ENCODE results near the gene FSTL4.

FSTL4 gene

GRCh38 chr5:133311176-133311575 is 301.2 kb downstream of the FSTL4 start:
- Histone ChIP-seq H3K9me3 (ENCODE audit: control insufficient read depth, low read length) (no peaks in the 10 kb centered on the region), H3K4me1 (ENCODE audit: control insufficient read depth, insufficient read depth, low read length) (peaks cover 25% of the 10 kb centered on the region), H3K9ac (ENCODE audit: low read length) (no peak overlapping the region), H3K36me3 (ENCODE audit: control insufficient read depth, insufficient read depth, low read length) (no peaks in the 10 kb centered on the region), H3K4me3 (ENCODE audit: low read length) (no peak overlapping the region), H3K27me3 (ENCODE audit: control insufficient read depth, insufficient read depth, low read length) (no peaks in the 10 kb centered on the region)

DNA sequence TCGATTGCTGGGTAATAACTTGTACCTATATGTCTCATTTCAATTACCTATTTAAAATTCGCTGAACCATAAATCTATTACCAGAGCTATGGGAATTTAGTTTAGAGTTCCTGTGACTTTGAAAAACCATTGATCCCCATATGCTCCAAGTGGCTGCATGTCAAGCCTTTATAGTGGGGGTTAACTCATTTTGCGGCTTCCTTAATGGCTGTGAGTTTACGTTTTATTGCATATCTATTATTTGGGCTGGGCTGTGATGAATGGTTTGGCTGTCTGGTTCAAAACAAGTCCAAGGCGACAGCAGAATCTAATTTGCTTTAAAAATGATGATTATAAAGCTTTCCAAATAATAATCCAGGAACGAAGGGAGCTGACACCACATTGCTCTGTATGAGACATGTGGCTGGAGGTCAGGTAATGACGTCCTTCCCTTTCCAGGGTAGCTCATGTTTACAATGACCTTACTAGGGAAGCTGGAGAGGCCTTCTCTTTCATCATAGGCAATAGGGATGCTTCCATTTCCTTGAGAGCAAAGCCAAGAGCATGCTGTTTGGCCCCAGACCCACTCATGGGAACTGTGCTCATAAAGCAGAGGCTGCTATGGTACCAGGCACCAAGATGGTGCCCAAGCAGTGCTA is 302.2 kb downstream of the FSTL4 start:
- H3K4me1 ChIP-seq (ENCODE audit: control insufficient read depth, insufficient read depth, low read length): peaks cover 25% of the 10 kb centered on the region
- no peak overlapping the region for H3K4me3 ChIP-seq (ENCODE audit: low read length)
- no peaks in the 10 kb centered on the region for H3K27me3 ChIP-seq (ENCODE audit: control insufficient read depth, insufficient read depth, low read length)
- H3K9ac ChIP-seq (ENCODE audit: low read length): no peak overlapping the region
- no peaks in the 10 kb centered on the region for H3K36me3 ChIP-seq (ENCODE audit: control insufficient read depth, insufficient read depth, low read length)
- no peaks in the 10 kb centered on the region for H3K9me3 ChIP-seq (ENCODE audit: control insufficient read depth, low read length)

DNA sequence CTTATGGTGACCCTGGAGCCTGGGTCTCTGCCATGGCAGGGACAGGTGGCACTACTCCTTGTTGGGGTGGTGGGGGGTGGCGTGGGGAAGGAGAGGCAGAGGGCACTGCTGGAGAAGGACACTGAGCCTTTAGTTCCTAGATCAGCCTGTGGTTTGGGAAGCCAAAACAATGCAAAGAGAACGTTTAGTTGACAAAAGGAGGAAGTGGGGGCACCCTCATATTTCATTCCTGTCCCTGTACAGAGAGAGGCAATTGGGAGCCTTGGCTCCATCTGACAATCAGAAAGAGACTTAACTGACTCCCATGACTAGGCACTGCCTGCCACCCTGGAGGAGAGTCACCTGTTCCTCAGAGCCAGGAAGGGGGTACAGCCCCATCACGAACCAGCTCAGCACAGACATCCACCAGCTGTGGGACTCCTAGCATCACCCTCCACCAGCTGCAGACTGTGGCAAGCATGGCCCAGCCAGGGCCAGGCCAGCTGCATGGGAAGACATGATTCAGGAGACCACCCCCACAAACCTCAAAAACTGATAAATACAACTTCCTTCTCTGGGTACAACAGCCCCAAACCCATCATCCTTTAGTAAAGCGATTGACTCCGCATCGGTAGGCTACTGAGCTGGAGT is 303.1 kb downstream of the FSTL4 start:
- Histone ChIP-seq H3K27me3 (ENCODE audit: control insufficient read depth, insufficient read depth, low read length) (no peaks in the 10 kb centered on the region), H3K9me3 (ENCODE audit: control insufficient read depth, low read length) (no peaks in the 10 kb centered on the region), H3K4me3 (ENCODE audit: low read length) (no peak overlapping the region), H3K9ac (ENCODE audit: low read length) (no peak overlapping the region), H3K4me1 (ENCODE audit: control insufficient read depth, insufficient read depth, low read length) (peaks cover 25% of the 10 kb centered on the region), H3K36me3 (ENCODE audit: control insufficient read depth, insufficient read depth, low read length) (no peaks in the 10 kb centered on the region)

DNA sequence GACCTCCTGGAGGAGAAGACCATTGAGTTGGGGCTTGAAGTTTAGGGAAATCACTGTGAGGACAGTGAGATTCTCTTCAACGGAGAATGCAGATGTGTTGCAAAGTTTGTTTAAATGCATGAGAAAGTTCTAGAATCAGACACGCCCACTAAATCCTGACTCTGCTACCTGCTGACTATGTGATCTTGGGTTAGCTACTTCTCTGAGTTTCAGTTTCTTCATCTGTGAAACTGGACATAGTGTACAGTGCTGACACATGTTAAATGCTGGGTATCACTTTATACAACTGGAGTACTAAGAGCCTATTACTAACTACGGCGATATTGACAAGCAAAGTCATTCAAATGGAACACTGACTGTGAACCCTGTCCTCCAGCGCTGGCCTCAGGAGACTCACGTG is 305.1 kb downstream of the FSTL4 start:
- Histone ChIP-seq H3K36me3 (ENCODE audit: control insufficient read depth, insufficient read depth, low read length) (no peaks in the 10 kb centered on the region), H3K4me3 (ENCODE audit: low read length) (no peak overlapping the region), H3K27me3 (ENCODE audit: control insufficient read depth, insufficient read depth, low read length) (no peaks in the 10 kb centered on the region), H3K9me3 (ENCODE audit: control insufficient read depth, low read length) (no peaks in the 10 kb centered on the region), H3K4me1 (ENCODE audit: control insufficient read depth, insufficient read depth, low read length) (peaks cover 17% of the 10 kb centered on the region), H3K9ac (ENCODE audit: low read length) (no peak overlapping the region)

DNA sequence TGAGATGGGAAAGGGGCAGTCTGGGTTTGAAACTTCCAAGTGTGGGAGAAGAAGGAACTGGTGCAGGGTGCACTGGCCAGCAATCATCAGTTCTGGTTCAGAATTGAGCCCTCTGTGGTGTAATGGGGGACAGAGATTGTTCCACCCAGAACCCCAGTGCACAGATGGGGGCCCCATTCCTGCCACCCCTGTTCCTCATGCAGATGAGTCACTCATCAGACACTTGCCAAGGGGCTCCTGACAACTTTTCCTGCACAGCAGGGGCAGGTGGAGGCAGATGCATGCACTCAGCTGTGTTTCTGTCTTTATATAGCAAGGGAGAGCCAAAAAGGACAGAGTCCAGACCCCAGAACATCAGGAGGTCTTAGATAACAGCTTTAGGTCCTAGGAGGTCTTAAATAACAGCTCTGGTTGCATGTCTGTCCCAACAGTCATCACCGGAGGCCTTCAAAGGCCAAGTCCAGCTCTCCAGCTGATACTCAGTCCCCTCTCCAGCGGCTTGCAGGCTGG is 307.6 kb downstream of the FSTL4 start:
- no peaks in the 10 kb centered on the region for H3K9me3 ChIP-seq (ENCODE audit: control insufficient read depth, low read length)
- H3K9ac ChIP-seq (ENCODE audit: low read length): no peak overlapping the region
- H3K27me3 ChIP-seq (ENCODE audit: control insufficient read depth, insufficient read depth, low read length): no peaks in the 10 kb centered on the region
- H3K4me3 ChIP-seq (ENCODE audit: low read length): no peak overlapping the region
- no peaks in the 10 kb centered on the region for H3K36me3 ChIP-seq (ENCODE audit: control insufficient read depth, insufficient read depth, low read length)
- H3K4me1 ChIP-seq (ENCODE audit: control insufficient read depth, insufficient read depth, low read length): no peaks in the 10 kb centered on the region

DNA sequence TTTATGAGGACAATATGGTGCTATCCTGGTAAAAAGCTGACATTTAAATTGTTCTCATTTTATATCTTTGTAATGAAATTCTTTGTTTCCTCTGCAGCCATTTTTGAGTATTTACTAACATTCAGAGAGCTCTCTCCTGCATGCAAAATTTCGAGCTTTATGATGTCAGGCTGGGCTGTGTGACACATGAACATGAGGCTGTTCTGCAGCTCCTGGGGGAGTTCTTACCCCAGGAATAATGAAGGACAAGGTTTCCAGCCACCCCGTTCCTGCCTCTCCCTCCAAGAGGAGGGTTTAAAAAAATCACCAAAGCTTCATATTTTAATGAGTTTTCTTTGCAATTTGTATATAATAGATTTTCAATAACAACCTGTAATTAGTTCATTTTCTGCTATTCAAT is 308.2 kb downstream of the FSTL4 start:
- no peaks in the 10 kb centered on the region for H3K27me3 ChIP-seq (ENCODE audit: control insufficient read depth, insufficient read depth, low read length)
- no peaks in the 10 kb centered on the region for H3K9me3 ChIP-seq (ENCODE audit: control insufficient read depth, low read length)
- H3K36me3 ChIP-seq (ENCODE audit: control insufficient read depth, insufficient read depth, low read length): no peaks in the 10 kb centered on the region
- H3K9ac ChIP-seq (ENCODE audit: low read length): no peak overlapping the region
- no peak overlapping the region for H3K4me3 ChIP-seq (ENCODE audit: low read length)
- no peaks in the 10 kb centered on the region for H3K4me1 ChIP-seq (ENCODE audit: control insufficient read depth, insufficient read depth, low read length)

DNA sequence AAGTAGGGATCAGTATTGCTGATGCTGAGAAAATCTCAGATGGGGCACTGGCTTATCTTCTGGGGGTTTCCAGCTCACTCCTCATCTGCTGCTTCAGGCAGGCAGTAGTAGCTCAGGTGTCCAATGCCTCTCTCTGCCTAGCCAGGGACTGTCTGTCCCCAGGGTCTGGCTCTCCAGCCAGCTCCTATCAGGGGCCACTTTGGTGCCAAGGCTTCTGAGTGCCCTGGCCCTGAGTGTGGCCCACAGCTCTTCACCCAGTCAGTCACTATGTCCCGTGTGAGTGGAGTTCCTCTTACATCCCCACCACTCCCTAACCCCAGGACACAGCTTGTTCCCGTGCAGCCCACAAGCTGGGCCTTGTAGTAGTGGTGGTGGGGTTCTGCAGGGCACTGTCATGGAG is 309.0 kb downstream of the FSTL4 start:
- Histone ChIP-seq H3K36me3 (ENCODE audit: control insufficient read depth, insufficient read depth, low read length) (no peaks in the 10 kb centered on the region), H3K27me3 (ENCODE audit: control insufficient read depth, insufficient read depth, low read length) (no peaks in the 10 kb centered on the region), H3K9ac (ENCODE audit: low read length) (no peak overlapping the region)

GRCh38 chr5:133299728-133300127 is 312.6 kb downstream of the FSTL4 start:
- H3K4me1 ChIP-seq (ENCODE audit: control insufficient read depth, insufficient read depth, low read length): no peaks in the 10 kb centered on the region
- H3K4me3 ChIP-seq (ENCODE audit: low read length): no peak overlapping the region
- no peaks in the 10 kb centered on the region for H3K36me3 ChIP-seq (ENCODE audit: control insufficient read depth, insufficient read depth, low read length)
- H3K9me3 ChIP-seq (ENCODE audit: control insufficient read depth, low read length): no peaks in the 10 kb centered on the region
- no peaks in the 10 kb centered on the region for H3K27me3 ChIP-seq (ENCODE audit: control insufficient read depth, insufficient read depth, low read length)
- no peak overlapping the region for H3K9ac ChIP-seq (ENCODE audit: low read length)

More for the DNA sequence above, 309.0 kb downstream of the FSTL4 start:
- Histone ChIP-seq H3K4me3 (ENCODE audit: low read length) (no peak overlapping the region), H3K9me3 (ENCODE audit: control insufficient read depth, low read length) (no peaks in the 10 kb centered on the region), H3K4me1 (ENCODE audit: control insufficient read depth, insufficient read depth, low read length) (no peaks in the 10 kb centered on the region)

- Histone ChIP-seq H3K9me3 (ENCODE audit: control insufficient read depth, low read length) (no peaks in the 10 kb centered on the region), H3K27me3 (ENCODE audit: control insufficient read depth, insufficient read depth, low read length) (no peaks in the 10 kb centered on the region), H3K4me3 (ENCODE audit: low read length) (no peak overlapping the region), H3K9ac (ENCODE audit: low read length) (no peak overlapping the region), H3K4me1 (ENCODE audit: control insufficient read depth, insufficient read depth, low read length) (no peaks in the 10 kb centered on the region), H3K36me3 (ENCODE audit: control insufficient read depth, insufficient read depth, low read length) (no peaks in the 10 kb centered on the region)
Observed at GRCh38 chr5:133299021-133299420, 313.3 kb downstream of the FSTL4 start.

- Histone ChIP-seq H3K9me3 (ENCODE audit: control insufficient read depth, low read length) (no peaks in the 10 kb centered on the region), H3K4me3 (ENCODE audit: low read length) (no peak overlapping the region), H3K27me3 (ENCODE audit: control insufficient read depth, insufficient read depth, low read length) (no peaks in the 10 kb centered on the region), H3K9ac (ENCODE audit: low read length) (no peak overlapping the region), H3K4me1 (ENCODE audit: control insufficient read depth, insufficient read depth, low read length) (no peaks in the 10 kb centered on the region), H3K36me3 (ENCODE audit: control insufficient read depth, insufficient read depth, low read length) (no peaks in the 10 kb centered on the region)
Observed at GRCh38 chr5:133298447-133298846, 313.9 kb downstream of the FSTL4 start.

DNA sequence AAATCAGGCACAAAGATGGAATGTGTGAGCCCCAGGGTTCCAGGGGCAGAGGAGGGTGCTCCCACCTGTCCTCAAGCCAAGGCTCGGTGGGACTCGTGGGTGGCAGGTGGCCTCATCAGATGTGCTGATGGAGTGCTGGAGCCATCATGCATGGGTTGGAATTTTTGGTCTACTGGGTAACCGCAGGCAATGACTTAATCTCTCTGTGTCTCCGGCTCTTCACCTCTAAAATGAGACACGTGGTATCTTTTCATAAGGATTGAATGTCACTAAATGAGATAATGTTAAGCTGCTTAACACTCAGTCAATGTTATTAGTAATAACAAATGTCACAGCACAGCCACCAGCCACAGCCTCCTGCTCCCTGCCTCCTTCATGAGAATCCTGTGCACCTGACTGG is 315.0 kb downstream of the FSTL4 start:
- no peak overlapping the region for H3K4me3 ChIP-seq (ENCODE audit: low read length)
- no peaks in the 10 kb centered on the region for H3K27me3 ChIP-seq (ENCODE audit: control insufficient read depth, insufficient read depth, low read length)
- no peaks in the 10 kb centered on the region for H3K9me3 ChIP-seq (ENCODE audit: control insufficient read depth, low read length)
- H3K9ac ChIP-seq (ENCODE audit: low read length): no peak overlapping the region
- no peaks in the 10 kb centered on the region for H3K4me1 ChIP-seq (ENCODE audit: control insufficient read depth, insufficient read depth, low read length)
- H3K36me3 ChIP-seq (ENCODE audit: control insufficient read depth, insufficient read depth, low read length): no peaks in the 10 kb centered on the region

DNA sequence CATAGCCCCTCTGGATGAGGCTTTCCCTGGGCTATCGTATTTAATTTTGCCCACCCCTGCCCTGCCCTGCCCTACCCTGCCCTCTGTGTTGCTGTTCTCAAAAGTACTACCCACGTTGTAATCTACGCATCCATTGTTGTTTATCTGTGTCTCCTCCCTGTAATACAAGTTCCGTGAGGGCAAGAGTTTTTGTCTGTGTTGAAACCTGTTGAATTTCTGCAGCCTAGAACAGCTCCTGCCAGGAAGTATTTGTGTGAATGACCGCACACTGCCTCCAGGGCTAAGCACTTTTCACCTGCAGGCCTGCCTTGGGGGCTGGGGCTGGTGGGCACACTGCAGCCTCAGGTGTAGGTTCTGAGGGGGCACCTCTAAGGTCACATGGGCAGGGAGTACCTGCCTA is 315.7 kb downstream of the FSTL4 start:
- Histone ChIP-seq H3K9me3 (ENCODE audit: control insufficient read depth, low read length) (no peaks in the 10 kb centered on the region), H3K36me3 (ENCODE audit: control insufficient read depth, insufficient read depth, low read length) (no peaks in the 10 kb centered on the region), H3K4me3 (ENCODE audit: low read length) (no peak overlapping the region), H3K4me1 (ENCODE audit: control insufficient read depth, insufficient read depth, low read length) (no peaks in the 10 kb centered on the region), H3K27me3 (ENCODE audit: control insufficient read depth, insufficient read depth, low read length) (no peaks in the 10 kb centered on the region), H3K9ac (ENCODE audit: low read length) (no peak overlapping the region)

All from mucosa of stomach (tissue), 1 donor.